ENCODE data around the gene SLC25A36.
"Not testable (repeated sequence)": the region's sequence is repeated elsewhere in the genome, so short reads cannot be mapped to it uniquely, and the experiment has no call there.

SLC25A36 gene

DNA sequence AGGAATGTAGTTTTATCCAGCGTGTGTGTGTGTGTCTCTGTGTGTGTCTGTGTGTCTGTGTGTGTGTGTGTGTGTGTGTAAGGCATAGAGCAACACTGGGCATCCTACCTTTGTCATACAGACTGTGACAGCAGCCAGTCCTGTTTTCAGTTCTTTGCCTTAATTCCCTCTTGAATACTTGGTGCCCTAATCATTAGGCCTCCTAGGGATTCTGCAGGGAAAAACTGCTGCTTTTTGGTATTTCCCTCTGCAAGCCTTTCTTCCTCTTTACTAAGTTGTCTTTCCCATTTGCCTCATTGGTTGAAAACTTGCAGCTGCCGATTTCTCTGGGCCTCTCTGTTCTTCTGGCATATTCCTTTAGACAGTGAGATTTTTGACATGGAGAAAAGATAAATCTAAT is 9.2 kb downstream of the SLC25A36 start:
- Histone ChIP-seq H4K20me1 (ENCODE audit: insufficient read depth, low read length) (peaks cover 12% of the 10 kb centered on the region; the same call in 1 of the 2 replicates), H3F3A (ENCODE audit: insufficient read depth, low read length) (no peaks in the 10 kb centered on the region), H3K4me2 (ENCODE audit: low read depth, low read length) (no peak overlapping the region), H3K4me3 (ENCODE audit: low read length) (no peak overlapping the region), H3K9ac (ENCODE audit: low read length) (no peak overlapping the region), H3K4me1 (ENCODE audit: low read length) (no peaks in the 10 kb centered on the region), H3K9me2 (replicated peaks; ENCODE audit: insufficient read depth, low read length) (no peaks in the 10 kb centered on the region), H3K9me3 (replicated peaks; ENCODE audit: insufficient read depth, low read length) (no peaks in the 10 kb centered on the region), H3K79me2 (ENCODE audit: low read length) (peaks cover 99% of the 10 kb centered on the region), H3K36me3 (replicated peaks; ENCODE audit: insufficient read depth, low read length) (no peaks in the 10 kb centered on the region), H3K27me3 (replicated peaks; ENCODE audit: insufficient read depth, low read length) (no peaks in the 10 kb centered on the region), H3K27ac (ENCODE audit: low read length) (no peak overlapping the region), H2AFZ (ENCODE audit: low read length) (no peak overlapping the region)
- TF ChIP-seq EZH2phosphoT487 (IDR thresholded peaks at IDR 0.05; ENCODE audit: low read length) (no peak), EZH2 (optimal IDR thresholded peaks at IDR 0.05; ENCODE audit: low read depth, low read length) (no peak), CTCF (IDR thresholded peaks at IDR 0.05; ENCODE audit: low read length) (no peak)
- no peak for DNase-seq

DNA sequence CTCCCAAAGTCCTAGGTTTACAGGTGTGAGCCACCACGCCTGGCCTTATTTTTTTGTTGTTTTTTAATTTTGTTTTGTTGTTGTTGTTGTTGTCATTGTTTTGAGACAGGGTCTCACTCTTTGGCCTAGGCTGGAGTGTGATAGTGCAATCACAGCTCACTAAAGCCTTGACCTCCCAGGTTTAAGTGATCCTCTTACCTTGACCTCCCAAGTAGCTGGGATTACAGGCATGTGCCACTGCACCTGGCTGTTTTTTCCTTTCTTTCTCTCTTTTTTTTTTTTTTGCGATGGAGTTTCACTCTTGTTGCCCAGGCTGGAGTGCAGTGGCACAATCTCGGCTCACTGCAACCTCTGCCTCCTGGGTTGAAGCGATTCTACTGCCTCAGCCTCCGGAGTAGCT is 10.1 kb downstream of the SLC25A36 start:
- H3K9ac ChIP-seq (ENCODE audit: low read length); H3K27ac ChIP-seq (ENCODE audit: low read length); H3K9me2 ChIP-seq (replicated peaks; ENCODE audit: insufficient read depth, low read length); H3K4me1 ChIP-seq (ENCODE audit: low read length); H3K36me3 ChIP-seq (replicated peaks; ENCODE audit: insufficient read depth, low read length); H3K4me2 ChIP-seq (ENCODE audit: low read depth, low read length); H4K20me1 ChIP-seq (ENCODE audit: insufficient read depth, low read length); H3F3A ChIP-seq (ENCODE audit: insufficient read depth, low read length); DNase-seq; H3K4me3 ChIP-seq (ENCODE audit: low read length); H2AFZ ChIP-seq (ENCODE audit: low read length); H3K27me3 ChIP-seq (replicated peaks; ENCODE audit: insufficient read depth, low read length); H3K9me3 ChIP-seq (replicated peaks; ENCODE audit: insufficient read depth, low read length): not testable (repeated sequence)
- peaks cover 99% of the 10 kb centered on the region for H3K79me2 ChIP-seq (ENCODE audit: low read length)

GRCh38 chr3:140953028-140953960 is 11.7 kb downstream of the SLC25A36 start:
- H3K79me2 ChIP-seq (ENCODE audit: low read length): peaks cover 93% of the 10 kb centered on the region
- H3K4me3 ChIP-seq (ENCODE audit: low read length): no peak overlapping the region
- H3K9me3 ChIP-seq (replicated peaks; ENCODE audit: insufficient read depth, low read length): no peaks in the 10 kb centered on the region
- no peak overlapping the region for H3K9ac ChIP-seq (ENCODE audit: low read length)
- no peak overlapping the region for H3K4me2 ChIP-seq (ENCODE audit: low read depth, low read length)
- H3K27me3 ChIP-seq (replicated peaks; ENCODE audit: insufficient read depth, low read length): no peaks in the 10 kb centered on the region
- H3F3A ChIP-seq (ENCODE audit: insufficient read depth, low read length): no peaks in the 10 kb centered on the region
- H2AFZ ChIP-seq (ENCODE audit: low read length): no peak overlapping the region
- no peaks in the 10 kb centered on the region for H3K4me1 ChIP-seq (ENCODE audit: low read length)
- no peaks in the 10 kb centered on the region for H3K36me3 ChIP-seq (replicated peaks; ENCODE audit: insufficient read depth, low read length)
- DNase-seq: no peak
- H3K27ac ChIP-seq (ENCODE audit: low read length): no peak overlapping the region
- no peak for TF ChIP-seq CTCF (IDR thresholded peaks at IDR 0.05; ENCODE audit: low read length)
- TF ChIP-seq EZH2 (optimal IDR thresholded peaks at IDR 0.05; ENCODE audit: low read depth, low read length): no peak
- TF ChIP-seq EZH2phosphoT487 (IDR thresholded peaks at IDR 0.05; ENCODE audit: low read length): no peak
- H3K9me2 ChIP-seq (replicated peaks; ENCODE audit: insufficient read depth, low read length): no peaks in the 10 kb centered on the region
- H4K20me1 ChIP-seq (ENCODE audit: insufficient read depth, low read length): peaks cover 3% of the 10 kb centered on the region; the same call in 1 of the 2 replicates

DNA sequence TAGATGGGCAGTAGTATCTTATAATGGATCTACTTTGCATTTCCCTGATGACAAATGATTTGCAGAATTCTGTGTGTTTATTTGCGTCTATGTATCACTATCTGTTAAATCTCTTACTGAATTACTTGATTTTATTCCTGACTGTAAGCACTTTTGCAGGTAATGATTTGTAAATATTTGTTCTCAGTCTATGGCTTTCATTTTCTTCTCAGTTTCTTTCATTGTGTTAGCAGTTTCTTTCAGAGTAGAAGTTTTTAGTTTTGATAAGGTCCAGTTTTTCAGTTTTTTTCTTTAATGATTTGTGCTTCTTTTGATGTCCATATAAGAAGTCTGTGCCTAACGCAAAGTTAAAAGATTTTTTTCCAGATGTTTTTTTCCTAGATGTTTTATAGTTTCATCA is 12.9 kb downstream of the SLC25A36 start:
- no peak overlapping the region for H2AFZ ChIP-seq (ENCODE audit: low read length)
- H3K79me2 ChIP-seq (ENCODE audit: low read length): peaks cover 80% of the 10 kb centered on the region
- no peak overlapping the region for H3K4me2 ChIP-seq (ENCODE audit: low read depth, low read length)
- H3K36me3 ChIP-seq (replicated peaks; ENCODE audit: insufficient read depth, low read length): no peaks in the 10 kb centered on the region
- H3K9ac ChIP-seq (ENCODE audit: low read length): no peak overlapping the region
- H3K9me2 ChIP-seq (replicated peaks; ENCODE audit: insufficient read depth, low read length): no peaks in the 10 kb centered on the region
- no peaks in the 10 kb centered on the region for H3K4me1 ChIP-seq (ENCODE audit: low read length)
- no peaks in the 10 kb centered on the region for H3K27me3 ChIP-seq (replicated peaks; ENCODE audit: insufficient read depth, low read length)
- H3K27ac ChIP-seq (ENCODE audit: low read length): no peak overlapping the region
- TF ChIP-seq EZH2 (optimal IDR thresholded peaks at IDR 0.05; ENCODE audit: low read depth, low read length): no peak
- no peak for TF ChIP-seq EZH2phosphoT487 (IDR thresholded peaks at IDR 0.05; ENCODE audit: low read length)
- no peak for TF ChIP-seq CTCF (IDR thresholded peaks at IDR 0.05; ENCODE audit: low read length)
- H3K4me3 ChIP-seq (ENCODE audit: low read length): no peak overlapping the region
- no peak for DNase-seq
- H3F3A ChIP-seq (ENCODE audit: insufficient read depth, low read length): no peaks in the 10 kb centered on the region
- no peaks in the 10 kb centered on the region for H3K9me3 ChIP-seq (replicated peaks; ENCODE audit: insufficient read depth, low read length)
- H4K20me1 ChIP-seq (ENCODE audit: insufficient read depth, low read length): peaks cover 3% of the 10 kb centered on the region; the same call in 1 of the 2 replicates
